Astrocyte (in vitro differentiated cells and primary cell): Measurements from ENCODE around the gene CRHR1. TPM values are rescaled to one million over a fixed set of nuclear protein-coding genes. Genes with fewer than 3 reads are reported as not detected.

Source experiments
- DNase-seq: peaks from one replicate; pipeline ENCODE4 v3.0.0-alpha.2; 2010; ENCODE audit warnings: low read depth
- FAIRE-seq: peaks from 2 replicates; lab custom pipeline; 2011; peaks lifted over from hg19 to GRCh38; lab: Jason Lieb, UNC
- H2AFZ ChIP-seq: 2 replicates; pipeline ENCODE4 v1.6.0; 2012; ENCODE audit warnings: low read depth, low read length, inconsistent platforms
- H3K27ac ChIP-seq: 2 replicates; pipeline ENCODE4 v1.5.1; 2011; ENCODE audit warnings: low read depth, low read length, inconsistent platforms
- H3K27me3 ChIP-seq: 2 replicates; pipeline ENCODE4 v1.6.0; 2011; ENCODE audit warnings: low read length, inconsistent platforms; ENCODE audit not compliant: insufficient read depth
- H3K36me3 ChIP-seq: 2 replicates; pipeline ENCODE4 v1.5.1; 2011; ENCODE audit warnings: low read length, inconsistent platforms; ENCODE audit not compliant: insufficient read depth
- H3K4me1 ChIP-seq: 2 replicates; pipeline ENCODE4 v1.5.1; 2011; ENCODE audit warnings: low read length, inconsistent platforms; ENCODE audit not compliant: insufficient read depth
- H3K4me2 ChIP-seq: 2 replicates; pipeline ENCODE4 v1.6.0; 2012; ENCODE audit warnings: low read length, inconsistent platforms
- H3K4me3 ChIP-seq: 2 replicates; pipeline ENCODE4 v1.5.1; 2011; ENCODE audit warnings: low read depth, mild to moderate bottlenecking, low read length, inconsistent platforms; ENCODE audit not compliant: insufficient read depth
- H3K79me2 ChIP-seq: 2 replicates; pipeline ENCODE4 v1.6.0; 2012; ENCODE audit warnings: mild to moderate bottlenecking, low read length, inconsistent platforms; ENCODE audit not compliant: insufficient read depth
- H3K9ac ChIP-seq: 2 replicates; pipeline ENCODE4 v1.6.0; 2012; ENCODE audit warnings: mild to moderate bottlenecking, low read length, inconsistent platforms
- H3K9me3 ChIP-seq: 2 replicates; pipeline ENCODE4 v1.5.1; 2012; ENCODE audit warnings: low read depth, mild to moderate bottlenecking, low read length, inconsistent platforms; ENCODE audit not compliant: insufficient read depth
- H4K20me1 ChIP-seq: 2 replicates; pipeline ENCODE4 v1.6.0; 2012; ENCODE audit warnings: low read length, inconsistent platforms; ENCODE audit not compliant: insufficient read depth
- H3K27ac Mint-ChIP-seq: one replicate; pipeline ENCODE4 v1.8.0; 2021; ENCODE audit warnings: mild to moderate bottlenecking, mixed read lengths; ENCODE audit not compliant: unreplicated experiment
- H3K27me3 Mint-ChIP-seq: one replicate; pipeline ENCODE4 v1.8.0; 2021; ENCODE audit warnings: low read depth, mixed read lengths; ENCODE audit not compliant: unreplicated experiment
- H3K36me3 Mint-ChIP-seq: one replicate; pipeline ENCODE4 v1.8.0; 2021; ENCODE audit warnings: low read depth, mixed read lengths; ENCODE audit not compliant: unreplicated experiment
- H3K4me1 Mint-ChIP-seq: one replicate; pipeline ENCODE4 v1.8.0; 2021; ENCODE audit warnings: low read depth, mixed read lengths; ENCODE audit not compliant: unreplicated experiment
- H3K4me3 Mint-ChIP-seq: one replicate; pipeline ENCODE4 v1.8.0; 2021; ENCODE audit warnings: mild to moderate bottlenecking, moderate library complexity, mixed read lengths; ENCODE audit not compliant: unreplicated experiment
- H3K9me3 Mint-ChIP-seq: one replicate; pipeline ENCODE4 v1.8.0; 2021; ENCODE audit warnings: mild to moderate bottlenecking, mixed read lengths; ENCODE audit not compliant: unreplicated experiment
- CTCF ChIP-seq: IDR thresholded peaks from 2 replicates; pipeline ENCODE4 v1.5.1; 2011; ENCODE audit warnings: low read depth, mild to moderate bottlenecking, inconsistent platforms, low read length, moderate library complexity; ENCODE audit not compliant: insufficient read depth
- EZH2 ChIP-seq: IDR thresholded peaks from 2 replicates; pipeline ENCODE4 v1.6.1; 2012; ENCODE audit warnings: mild to moderate bottlenecking, low read length, inconsistent platforms; ENCODE audit not compliant: insufficient read depth
- total RNA-seq: library from RNA; stranded (reverse); gene quantifications from 2 replicates; pipeline ENCODE4 v1.2.1, GENCODE V29; 2021

CRHR1 gene
- total RNA-seq, 1 donor from 2014 or later, result 0.20 TPM

- Histone ChIP-seq H3K4me3 (no peak overlapping the region), H3K79me2 (no peaks in the 10 kb centered on the region), H2AFZ (no peak overlapping the region), H3K27ac (no peak overlapping the region), H4K20me1 (no peaks in the 10 kb centered on the region), H3K36me3 (no peaks in the 10 kb centered on the region), H3K4me2 (no peak overlapping the region), H3K27me3 (peaks cover 6% of the 10 kb centered on the region), H3K4me1 (no peaks in the 10 kb centered on the region), H3K9ac (no peak overlapping the region), H3K9me3 (no peaks in the 10 kb centered on the region)
- Mint-ChIP-seq H3K36me3 (peaks cover 1% of the 10 kb centered on the region), H3K4me1 (no peaks in the 10 kb centered on the region), H3K27me3 (peaks cover 51% of the 10 kb centered on the region), H3K27ac (no peak overlapping the region), H3K4me3 (no peak overlapping the region), H3K9me3 (no peaks in the 10 kb centered on the region)
- FAIRE-seq (no peak), DNase-seq (no peak)
- TF ChIP-seq CTCF (no peak), EZH2 (no peak)
Measured at GRCh38 chr17:45851873-45852272, 67.8 kb downstream of the CRHR1 start.

GRCh38 chr17:45852535-45853297 lies 68.6 kb downstream of the CRHR1 start:
- Histone ChIP-seq H3K4me3 (no peak overlapping the region), H3K4me2 (no peak overlapping the region), H4K20me1 (no peaks in the 10 kb centered on the region), H3K27ac (no peak overlapping the region), H3K79me2 (no peaks in the 10 kb centered on the region), H2AFZ (no peak overlapping the region), H3K36me3 (no peaks in the 10 kb centered on the region), H3K9me3 (no peaks in the 10 kb centered on the region), H3K9ac (no peak overlapping the region), H3K4me1 (no peaks in the 10 kb centered on the region), H3K27me3 (peaks cover 6% of the 10 kb centered on the region)
- no peaks in the 10 kb centered on the region for H3K4me1 Mint-ChIP-seq
- no peak for TF ChIP-seq EZH2
- TF ChIP-seq CTCF, result peak; percentile 96
- H3K9me3 Mint-ChIP-seq, result no peaks in the 10 kb centered on the region
- H3K27ac Mint-ChIP-seq, result no peak overlapping the region
- DNase-seq, result peak; percentile 8
- peaks cover 45% of the 10 kb centered on the region for H3K27me3 Mint-ChIP-seq
- no peak for FAIRE-seq
- H3K4me3 Mint-ChIP-seq, result no peak overlapping the region
- peaks cover 1% of the 10 kb centered on the region for H3K36me3 Mint-ChIP-seq

- Histone ChIP-seq H3K4me1 (no peaks in the 10 kb centered on the region), H3K79me2 (no peaks in the 10 kb centered on the region), H3K4me2 (no peak overlapping the region), H3K27ac (no peak overlapping the region), H2AFZ (no peak overlapping the region), H3K9ac (no peak overlapping the region), H4K20me1 (no peaks in the 10 kb centered on the region), H3K9me3 (no peaks in the 10 kb centered on the region), H3K27me3 (peaks cover 6% of the 10 kb centered on the region), H3K4me3 (no peak overlapping the region), H3K36me3 (no peaks in the 10 kb centered on the region)
- H3K27me3 Mint-ChIP-seq, result peaks cover 43% of the 10 kb centered on the region
- TF ChIP-seq EZH2 (no peak), CTCF (no peak)
- H3K36me3 Mint-ChIP-seq, result peaks cover 1% of the 10 kb centered on the region
- FAIRE-seq (no peak), DNase-seq (no peak)
- H3K27ac Mint-ChIP-seq, result no peak overlapping the region
- no peaks in the 10 kb centered on the region for H3K4me1 Mint-ChIP-seq
- no peaks in the 10 kb centered on the region for H3K9me3 Mint-ChIP-seq
- no peak overlapping the region for H3K4me3 Mint-ChIP-seq
Measured at GRCh38 chr17:45854209-45854608, 70.1 kb downstream of the CRHR1 start.
